ENCODE data around the gene TKT. TPM values are rescaled to one million over a fixed set of nuclear protein-coding genes. Genes with fewer than 3 reads are reported as not detected.

Gene TKT
- total RNA-seq, 1 donor from 2014 or later, result 437 TPM

DNA sequence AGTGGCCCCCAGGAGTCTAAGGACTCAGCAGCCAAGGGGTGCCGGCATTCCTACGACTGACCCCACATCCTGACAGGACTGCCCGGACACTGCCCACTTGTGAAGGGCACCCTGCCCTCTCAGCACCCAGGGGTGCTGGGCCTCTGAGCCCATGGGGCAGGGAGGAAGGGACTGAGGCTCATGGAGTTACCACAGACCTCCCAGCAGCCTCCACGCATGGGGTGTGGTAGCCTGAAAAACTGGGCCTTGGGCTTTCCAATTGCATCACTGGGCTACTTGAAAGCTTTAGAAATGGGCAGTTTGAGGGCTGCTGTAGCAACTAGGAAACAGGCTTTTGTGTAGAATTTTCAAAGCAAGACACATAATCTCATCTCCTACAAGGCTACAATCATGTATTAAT lies 13.2 kb downstream of the TKT start:
- Histone ChIP-seq H3K4me3 (no peak overlapping the region), H3K36me3 (peaks cover 46% of the 10 kb centered on the region), H3K27ac (peak overlapping the region; percentile 61), H3K27me3 (ENCODE audit: low read depth) (no peaks in the 10 kb centered on the region), H3K9me3 (no peaks in the 10 kb centered on the region), H3K4me1 (peaks cover 77% of the 10 kb centered on the region)
- intact Hi-C loops (cut with DNase I), result no loop called here
- peak; percentile 41 to 75 for ATAC-seq
- peak; percentile 70 for DNase-seq
- TF ChIP-seq, protein P1, sequence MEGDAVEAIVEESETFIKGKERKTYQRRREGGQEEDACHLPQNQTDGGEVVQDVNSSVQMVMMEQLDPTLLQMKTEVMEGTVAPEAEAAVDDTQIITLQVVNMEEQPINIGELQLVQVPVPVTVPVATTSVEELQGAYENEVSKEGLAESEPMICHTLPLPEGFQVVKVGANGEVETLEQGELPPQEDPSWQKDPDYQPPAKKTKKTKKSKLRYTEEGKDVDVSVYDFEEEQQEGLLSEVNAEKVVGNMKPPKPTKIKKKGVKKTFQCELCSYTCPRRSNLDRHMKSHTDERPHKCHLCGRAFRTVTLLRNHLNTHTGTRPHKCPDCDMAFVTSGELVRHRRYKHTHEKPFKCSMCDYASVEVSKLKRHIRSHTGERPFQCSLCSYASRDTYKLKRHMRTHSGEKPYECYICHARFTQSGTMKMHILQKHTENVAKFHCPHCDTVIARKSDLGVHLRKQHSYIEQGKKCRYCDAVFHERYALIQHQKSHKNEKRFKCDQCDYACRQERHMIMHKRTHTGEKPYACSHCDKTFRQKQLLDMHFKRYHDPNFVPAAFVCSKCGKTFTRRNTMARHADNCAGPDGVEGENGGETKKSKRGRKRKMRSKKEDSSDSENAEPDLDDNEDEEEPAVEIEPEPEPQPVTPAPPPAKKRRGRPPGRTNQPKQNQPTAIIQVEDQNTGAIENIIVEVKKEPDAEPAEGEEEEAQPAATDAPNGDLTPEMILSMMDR (IDR thresholded peaks at IDR 0.05), result no peak

DNA sequence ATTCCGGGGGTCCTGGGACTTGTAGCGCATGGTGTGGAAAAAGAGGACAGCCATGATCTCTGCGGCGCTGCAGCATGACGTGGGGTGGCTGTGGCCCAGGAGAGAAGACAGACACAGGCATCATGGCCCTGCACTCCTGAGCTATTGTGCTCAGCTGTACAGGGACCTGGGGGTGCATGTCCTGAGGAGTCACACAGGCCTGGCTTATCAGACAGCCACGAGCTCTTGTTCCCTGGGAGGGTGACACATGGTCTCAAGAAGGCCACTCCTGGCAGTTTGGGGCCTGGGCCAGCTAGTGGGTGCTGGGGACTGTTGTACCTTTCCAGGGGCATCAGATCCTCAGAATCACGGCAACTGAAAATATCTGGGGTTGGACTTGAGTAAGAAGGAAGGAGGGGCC lies 13.7 kb downstream of the TKT start:
- H3K27ac ChIP-seq, result peak overlapping the region; percentile 61
- intact Hi-C loops (cut with DNase I), result no loop called here
- TF ChIP-seq, protein P1 (IDR thresholded peaks at IDR 0.05), result no peak
- peaks cover 48% of the 10 kb centered on the region for H3K36me3 ChIP-seq
- no peak for DNase-seq
- no peaks in the 10 kb centered on the region for H3K27me3 ChIP-seq (ENCODE audit: low read depth)
- H3K9me3 ChIP-seq, result no peaks in the 10 kb centered on the region
- peaks cover 73% of the 10 kb centered on the region for H3K4me1 ChIP-seq
- ATAC-seq, result peak; percentile 55 to 66
- no peak overlapping the region for H3K4me3 ChIP-seq

DNA sequence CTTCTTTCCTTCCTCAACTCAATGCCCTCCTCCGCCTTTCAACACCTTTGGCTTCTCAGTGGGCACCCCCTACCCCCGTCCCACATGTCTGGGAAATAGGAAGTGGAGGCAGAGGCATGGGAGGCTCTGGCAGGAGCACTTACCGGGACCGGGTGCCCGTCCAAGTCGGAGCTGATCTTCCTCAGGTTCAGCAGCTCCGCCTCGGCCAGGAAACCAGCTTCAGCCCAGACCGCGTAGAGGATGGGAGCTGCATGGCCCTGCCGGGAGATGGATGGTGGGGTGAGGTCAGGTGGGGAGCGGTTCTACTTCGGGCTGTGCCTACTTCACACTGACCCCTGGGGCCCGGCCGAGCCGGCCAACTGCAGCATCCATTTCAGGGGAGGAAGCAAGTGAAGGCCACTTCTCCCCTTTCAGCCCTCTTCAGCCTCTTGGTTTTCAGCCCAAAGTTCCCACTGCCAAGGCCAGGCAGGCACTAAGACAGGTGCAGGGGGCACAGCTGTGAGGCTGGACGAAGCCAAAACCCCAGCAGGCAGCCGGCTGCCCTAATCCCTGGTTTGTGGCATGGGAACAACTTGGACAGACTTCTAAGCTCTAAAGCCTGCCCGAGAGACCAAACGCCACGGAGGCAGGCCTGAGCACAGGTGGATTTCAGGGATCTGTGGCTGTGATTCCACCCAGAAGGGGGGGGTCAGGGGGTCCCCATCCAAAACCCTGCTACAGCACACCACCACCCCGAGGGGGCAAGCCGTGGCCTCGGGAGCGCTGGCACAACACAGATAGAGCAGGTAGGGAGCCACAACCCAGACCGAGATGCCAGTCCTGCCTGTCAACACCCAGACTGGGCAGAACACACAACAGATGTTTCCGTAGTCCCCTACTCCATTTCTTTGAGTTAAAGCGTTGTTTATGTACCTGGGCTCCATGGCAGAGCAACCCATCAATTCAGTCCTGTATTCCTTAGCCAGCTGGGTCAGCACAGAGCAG lies 14.5 kb downstream of the TKT start:
- Histone ChIP-seq H3K4me1 (peaks cover 81% of the 10 kb centered on the region), H3K4me3 (no peak overlapping the region), H3K36me3 (peaks cover 57% of the 10 kb centered on the region), H3K27ac (peak overlapping the region; percentile 61), H3K27me3 (ENCODE audit: low read depth) (no peaks in the 10 kb centered on the region), H3K9me3 (no peaks in the 10 kb centered on the region)
- TF ChIP-seq, protein P1 (IDR thresholded peaks at IDR 0.05), result no peak
- no peak for ATAC-seq
- DNase-seq, result no peak
- intact Hi-C loops (cut with DNase I), result no loop called here

DNA sequence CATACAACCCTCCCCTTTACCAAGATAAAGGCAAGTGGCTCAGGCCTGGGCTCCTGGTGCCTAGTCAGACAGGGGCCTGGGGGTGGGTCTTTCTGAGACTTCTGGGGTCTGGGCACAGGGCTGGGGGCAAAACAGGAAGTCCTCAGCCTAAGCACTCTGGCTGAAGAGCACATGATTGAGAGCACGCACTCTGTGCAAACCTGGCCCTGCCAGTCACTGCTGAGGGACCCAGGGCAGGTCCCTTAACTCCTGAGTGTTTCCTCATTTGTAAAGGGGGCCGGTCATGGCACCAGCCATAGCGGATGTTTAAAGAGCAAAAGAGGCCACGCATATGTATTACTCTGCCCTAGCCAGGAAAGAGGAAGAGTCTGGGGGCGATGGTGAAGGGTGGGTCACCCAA lies 16.0 kb downstream of the TKT start:
- peaks cover 81% of the 10 kb centered on the region for H3K4me1 ChIP-seq
- TF ChIP-seq, protein P1 (IDR thresholded peaks at IDR 0.05), result no peak
- peak overlapping the region; percentile 49 for H3K27ac ChIP-seq
- peak in 1 of 2 donors; percentile 4 for ATAC-seq
- H3K27me3 ChIP-seq (ENCODE audit: low read depth), result no peaks in the 10 kb centered on the region
- H3K9me3 ChIP-seq, result no peaks in the 10 kb centered on the region
- intact Hi-C loops (cut with DNase I), result no loop called here
- no peak overlapping the region for H3K4me3 ChIP-seq
- H3K36me3 ChIP-seq, result peaks cover 72% of the 10 kb centered on the region
- DNase-seq, result no peak

DNA sequence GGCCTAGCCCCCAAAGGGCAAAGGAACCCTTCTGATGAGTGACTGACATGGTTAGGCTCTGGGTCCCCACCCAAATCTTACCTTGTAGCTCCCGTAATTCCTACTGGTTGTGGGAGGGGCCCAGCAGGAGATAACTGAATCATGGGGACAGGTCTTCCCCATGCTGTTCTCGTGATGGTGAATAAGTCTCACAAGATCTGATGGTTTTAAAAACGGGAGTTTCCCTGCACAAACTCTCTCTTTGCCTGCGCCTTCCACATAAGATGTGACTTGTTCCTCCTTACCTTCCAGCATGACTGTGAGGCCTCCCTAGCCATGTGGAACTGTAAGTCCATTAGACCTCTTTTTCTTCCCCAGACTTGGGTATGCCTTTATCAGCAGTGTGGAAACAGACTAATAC lies 16.9 kb downstream of the TKT start:
- DNase-seq, result no peak
- Histone ChIP-seq H3K4me1 (peaks cover 72% of the 10 kb centered on the region), H3K27me3 (ENCODE audit: low read depth) (no peaks in the 10 kb centered on the region), H3K36me3 (peaks cover 81% of the 10 kb centered on the region), H3K4me3 (no peak overlapping the region), H3K9me3 (no peaks in the 10 kb centered on the region), H3K27ac (peak overlapping the region; percentile 32)
- no peak for ATAC-seq
- TF ChIP-seq, protein P1 (IDR thresholded peaks at IDR 0.05), result no peak
- intact Hi-C loops (cut with DNase I), result no loop called here

All from lower lobe of right lung (tissue), 2 donors.